ENCODE data around the gene PRRT3.
"Not testable (repeated sequence)": the region's sequence is repeated elsewhere in the genome, so short reads cannot be mapped to it uniquely, and the experiment has no call there.

PRRT3 gene

DNA sequence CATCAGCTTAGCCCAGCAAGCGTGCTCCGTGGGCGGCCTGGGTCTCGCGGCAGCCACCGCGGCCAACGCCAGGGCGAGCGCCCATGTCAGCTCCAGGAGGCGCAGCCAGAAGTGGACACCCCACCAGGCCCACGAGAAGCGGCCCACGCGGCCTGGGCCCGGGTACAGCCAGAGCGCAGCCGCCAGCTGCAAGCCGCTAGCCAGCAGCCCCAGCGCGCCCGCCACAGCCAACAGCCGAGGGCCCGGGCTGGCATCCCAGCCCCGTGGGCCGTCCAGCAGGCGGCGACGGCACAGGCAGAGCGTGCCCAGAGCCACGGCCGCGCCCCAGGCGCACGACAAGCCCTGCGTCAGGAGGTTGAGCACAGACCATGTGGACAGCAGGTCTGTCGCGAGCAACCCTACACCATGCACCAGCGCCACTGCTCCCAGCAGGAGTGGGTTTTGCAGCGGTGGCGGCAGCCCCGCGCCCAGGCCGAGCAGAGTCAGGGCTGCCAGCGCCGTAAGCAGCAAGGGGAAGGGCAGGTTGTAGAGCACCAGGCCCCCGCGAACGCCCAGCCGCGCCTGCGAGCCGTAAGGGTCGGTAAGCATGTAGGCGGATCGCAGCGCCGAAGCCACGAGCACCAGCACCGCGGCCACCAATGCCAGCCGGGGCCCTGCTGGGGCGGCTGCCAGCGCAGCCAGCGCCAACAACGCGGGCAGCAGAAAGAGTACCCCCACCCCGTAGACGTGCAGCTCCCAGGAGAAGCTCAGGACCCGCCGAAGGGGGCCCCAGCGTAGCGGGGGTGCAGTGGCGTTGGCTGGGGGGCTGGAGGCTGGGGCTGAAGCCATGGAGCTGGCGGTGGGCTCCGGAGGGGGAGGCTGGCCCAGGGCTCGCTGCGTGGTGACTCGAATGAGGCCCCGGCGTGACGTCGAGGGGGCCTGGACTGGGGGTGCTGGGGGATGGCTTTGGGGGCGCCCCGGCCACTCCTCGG, 4.9 kb downstream of the PRRT3 start:
- no peak for DNase-seq (ENCODE audit: low read depth)

DNA sequence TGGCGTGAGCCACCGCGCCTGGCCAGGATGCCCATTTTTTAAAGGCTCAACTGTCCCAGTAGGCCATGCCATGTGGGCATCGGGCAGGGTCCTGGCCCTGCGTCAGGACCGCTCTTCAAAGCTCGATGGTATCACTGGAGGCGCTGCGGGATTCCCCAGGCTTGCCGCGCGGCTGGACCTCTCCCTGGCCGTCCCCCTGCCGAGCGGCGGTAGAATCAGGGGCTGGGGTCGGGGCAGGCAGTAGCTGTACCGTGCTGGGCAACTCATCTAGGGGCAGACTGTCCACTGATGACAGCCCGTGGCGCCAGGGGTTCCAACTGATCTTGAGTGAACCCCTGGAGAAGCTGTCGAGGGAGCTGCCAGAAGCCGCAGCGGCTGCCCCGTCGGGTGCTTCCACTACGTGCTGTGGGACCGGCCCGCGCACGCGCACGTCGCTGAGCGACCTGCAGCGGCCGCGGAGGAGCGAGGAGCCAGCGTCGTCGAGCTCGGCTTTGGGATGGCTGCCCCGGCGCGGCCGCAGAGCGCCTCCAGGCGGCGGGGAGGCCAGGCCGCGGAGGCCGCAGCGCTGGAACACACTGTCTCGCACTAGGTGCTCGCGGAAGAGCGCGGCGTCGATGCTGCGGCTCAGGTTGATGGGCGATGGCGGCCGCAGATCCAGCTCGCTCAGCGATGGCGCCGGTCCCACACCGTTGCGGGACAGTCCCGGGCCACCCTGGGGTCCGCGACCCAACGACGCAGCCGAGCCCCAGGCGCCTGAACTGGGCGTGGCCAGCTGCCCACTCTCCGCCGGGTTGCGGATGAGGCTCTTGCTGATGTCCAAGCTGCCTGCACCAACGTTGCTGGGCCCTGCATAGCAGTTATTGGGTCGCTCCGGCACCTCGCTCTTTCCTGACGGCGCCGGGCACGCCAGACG, 5.8 kb downstream of the PRRT3 start:
- peak; percentile 53 for DNase-seq (ENCODE audit: low read depth)

DNA sequence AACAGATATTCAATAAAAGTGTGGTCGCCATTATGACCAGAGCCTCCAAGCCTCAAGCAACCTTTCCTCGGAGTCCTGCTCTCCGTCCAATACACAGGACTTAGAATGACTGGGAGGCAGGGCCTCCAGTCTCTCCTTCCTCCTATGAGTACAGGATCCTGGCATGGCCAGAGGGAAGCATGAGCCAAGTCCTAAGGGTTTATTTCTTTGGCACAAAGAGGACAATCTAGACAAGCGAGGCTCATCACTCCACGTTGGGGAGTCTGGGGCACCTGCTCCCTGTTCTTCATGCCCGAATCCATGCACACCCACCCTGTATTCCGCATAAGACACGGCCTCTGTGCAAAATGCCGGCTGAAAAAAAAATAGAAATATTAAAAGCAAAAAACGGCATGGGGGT, 6.8 kb downstream of the PRRT3 start:
- DNase-seq (ENCODE audit: low read depth): no peak

DNA sequence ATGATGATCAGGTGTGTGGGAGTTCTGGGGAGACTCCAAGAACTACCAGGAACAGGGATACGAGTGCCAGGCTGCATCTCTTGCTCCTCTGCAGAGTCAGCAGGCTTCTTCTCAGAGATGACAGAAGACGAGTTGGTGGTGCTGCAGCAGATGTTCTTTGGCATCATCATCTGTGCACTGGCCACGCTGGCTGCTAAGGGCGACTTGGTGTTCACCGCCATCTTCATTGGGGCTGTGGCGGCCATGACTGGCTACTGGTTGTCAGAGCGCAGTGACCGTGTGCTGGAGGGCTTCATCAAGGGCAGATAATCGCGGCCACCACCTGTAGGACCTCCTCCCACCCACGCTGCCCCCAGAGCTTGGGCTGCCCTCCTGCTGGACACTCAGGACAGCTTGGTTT, 7.9 kb downstream of the PRRT3 start:
- no peak for DNase-seq (ENCODE audit: low read depth)

DNA sequence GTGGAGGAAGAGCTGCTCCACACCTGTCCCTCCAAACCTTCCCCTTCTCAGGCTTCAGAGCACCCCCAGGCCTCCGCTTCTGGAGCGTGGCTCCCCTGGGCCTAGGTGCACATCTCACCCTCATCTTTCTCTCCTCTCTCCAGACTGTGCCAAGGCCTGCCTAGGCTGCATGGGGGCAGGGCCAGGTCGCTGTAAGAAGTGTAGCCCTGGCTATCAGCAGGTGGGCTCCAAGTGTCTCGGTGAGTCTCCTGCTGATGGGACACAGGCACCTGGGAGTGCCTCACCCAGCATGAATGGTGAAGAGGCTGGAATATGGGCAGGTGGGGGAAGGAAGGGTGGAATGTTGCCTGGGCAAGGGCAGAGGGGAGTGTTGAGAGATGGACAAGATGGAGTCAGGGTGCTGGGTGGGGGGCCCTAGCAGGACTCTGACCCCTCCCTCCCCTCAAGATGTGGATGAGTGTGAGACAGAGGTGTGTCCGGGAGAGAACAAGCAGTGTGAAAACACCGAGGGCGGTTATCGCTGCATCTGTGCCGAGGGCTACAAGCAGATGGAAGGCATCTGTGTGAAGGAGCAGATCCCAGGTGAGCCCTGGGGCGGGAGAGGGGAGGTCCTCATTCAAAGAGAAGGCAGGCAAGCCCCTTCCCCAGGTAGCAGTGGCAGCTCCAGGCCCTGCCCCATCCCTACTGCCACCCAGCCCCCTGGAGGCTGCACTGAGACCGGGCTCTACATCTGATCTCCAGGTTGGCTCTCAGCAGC, 9.1 kb downstream of the PRRT3 start:
- DNase-seq (ENCODE audit: low read depth): no peak

DNA sequence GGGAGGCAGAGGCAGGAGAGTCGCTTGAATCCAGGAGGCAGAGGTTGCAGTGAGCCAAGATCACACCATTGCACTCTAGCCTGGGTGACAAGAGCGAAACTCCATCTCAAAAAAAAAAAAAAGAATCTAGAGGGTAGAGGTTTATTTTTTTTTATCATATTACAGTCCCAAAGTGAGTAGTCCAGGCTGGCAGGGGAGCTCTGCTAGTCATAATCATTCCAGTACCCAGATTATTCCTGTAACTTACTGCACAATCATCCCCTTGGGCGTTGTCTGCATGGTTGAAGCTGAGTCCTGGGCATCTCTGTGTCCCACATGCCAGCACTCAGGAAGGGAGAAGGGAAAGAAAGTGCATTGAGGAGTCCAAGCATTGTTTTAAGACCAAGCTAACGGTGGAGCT, 10.0 kb downstream of the PRRT3 start:
- DNase-seq (ENCODE audit: low read depth): no peak

DNA sequence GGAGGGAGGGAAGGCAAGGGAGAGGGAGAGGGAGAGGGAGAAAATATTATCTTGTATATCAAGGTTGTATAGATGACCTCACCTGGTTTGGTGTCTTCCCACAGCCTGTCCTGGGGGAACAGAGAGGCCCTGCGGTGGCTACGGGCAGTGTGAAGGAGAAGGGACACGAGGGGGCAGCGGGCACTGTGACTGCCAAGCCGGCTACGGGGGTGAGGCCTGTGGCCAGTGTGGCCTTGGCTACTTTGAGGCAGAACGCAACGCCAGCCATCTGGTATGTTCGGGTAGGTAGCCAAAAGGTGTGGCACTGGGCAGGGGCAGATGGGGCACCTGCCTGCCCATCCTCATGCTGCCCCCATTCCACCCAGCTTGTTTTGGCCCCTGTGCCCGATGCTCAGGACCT, 11.5 kb downstream of the PRRT3 start:
- DNase-seq (ENCODE audit: low read depth): no peak

DNA sequence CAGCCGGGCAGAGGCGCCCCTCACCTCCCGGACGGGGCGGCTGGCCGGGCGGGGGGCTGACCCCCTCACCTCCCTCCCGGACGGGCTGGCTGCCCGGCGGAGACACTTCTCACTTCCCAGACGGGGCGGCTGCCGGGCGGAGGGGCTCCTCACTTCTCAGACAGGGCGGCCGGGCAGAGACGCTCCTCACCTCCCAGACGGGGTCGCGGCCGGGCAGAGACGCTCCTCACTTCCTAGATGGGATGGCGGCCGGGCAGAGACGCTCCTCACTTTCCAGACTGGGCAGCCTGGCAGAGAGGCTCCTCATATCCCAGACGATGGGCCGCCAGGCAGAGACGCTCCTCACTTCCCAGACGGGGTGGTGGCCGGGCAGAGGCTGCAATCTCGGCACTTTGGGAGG, 12.3 kb downstream of the PRRT3 start:
- DNase-seq (ENCODE audit: low read depth): not testable (repeated sequence)

DNA sequence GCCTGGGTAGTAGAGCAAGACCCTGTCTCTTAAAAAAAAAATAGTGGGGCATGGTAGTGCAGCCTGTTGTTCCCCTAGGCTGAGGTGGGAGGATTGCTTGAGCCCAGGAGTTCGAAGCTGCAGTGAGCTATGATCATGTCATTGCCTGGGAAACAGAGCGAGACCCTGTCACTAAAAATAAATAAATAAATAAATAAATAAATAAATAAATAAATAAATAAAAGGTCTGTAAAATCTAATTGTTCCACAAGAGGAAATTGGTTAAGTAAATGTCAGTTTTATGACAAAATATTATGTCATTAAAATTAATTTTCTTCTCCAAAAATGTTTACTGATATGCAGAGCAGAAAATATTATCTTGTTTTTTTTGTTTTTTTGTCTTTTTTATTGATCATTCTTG, 13.2 kb downstream of the PRRT3 start:
- no peak for DNase-seq (ENCODE audit: low read depth)

DNA sequence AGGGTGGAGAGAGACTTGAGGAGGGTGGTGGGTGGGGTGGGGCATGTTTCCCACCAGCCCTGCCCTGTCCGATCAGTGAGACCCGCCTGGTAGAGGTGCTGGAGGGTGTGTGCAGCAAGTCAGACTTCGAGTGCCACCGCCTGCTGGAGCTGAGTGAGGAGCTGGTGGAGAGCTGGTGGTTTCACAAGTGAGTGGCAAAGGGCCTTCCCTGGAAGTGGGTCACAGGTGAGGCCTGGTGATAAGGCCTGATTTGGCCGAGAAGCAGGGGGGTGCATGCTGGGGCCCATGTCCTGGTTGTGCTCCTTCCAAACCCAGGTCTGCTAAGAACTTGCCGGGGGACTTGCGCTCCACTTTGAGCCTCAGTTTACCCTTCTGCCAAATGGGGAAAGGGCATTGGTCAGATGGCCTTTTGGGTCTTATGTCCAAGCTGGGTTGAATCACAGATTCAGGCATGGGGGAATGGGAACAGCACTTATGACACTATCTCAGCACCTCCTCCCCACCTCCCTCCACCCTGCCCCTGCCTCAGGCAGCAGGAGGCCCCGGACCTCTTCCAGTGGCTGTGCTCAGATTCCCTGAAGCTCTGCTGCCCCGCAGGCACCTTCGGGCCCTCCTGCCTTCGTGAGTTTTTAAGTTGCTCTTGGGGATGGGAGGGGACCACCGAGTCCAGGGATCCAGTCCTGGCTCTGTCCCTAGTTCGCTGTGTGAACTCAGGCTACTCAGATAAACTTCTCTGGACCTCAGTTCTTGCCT, 14.5 kb downstream of the PRRT3 start:
- DNase-seq (ENCODE audit: low read depth): no peak

DNA sequence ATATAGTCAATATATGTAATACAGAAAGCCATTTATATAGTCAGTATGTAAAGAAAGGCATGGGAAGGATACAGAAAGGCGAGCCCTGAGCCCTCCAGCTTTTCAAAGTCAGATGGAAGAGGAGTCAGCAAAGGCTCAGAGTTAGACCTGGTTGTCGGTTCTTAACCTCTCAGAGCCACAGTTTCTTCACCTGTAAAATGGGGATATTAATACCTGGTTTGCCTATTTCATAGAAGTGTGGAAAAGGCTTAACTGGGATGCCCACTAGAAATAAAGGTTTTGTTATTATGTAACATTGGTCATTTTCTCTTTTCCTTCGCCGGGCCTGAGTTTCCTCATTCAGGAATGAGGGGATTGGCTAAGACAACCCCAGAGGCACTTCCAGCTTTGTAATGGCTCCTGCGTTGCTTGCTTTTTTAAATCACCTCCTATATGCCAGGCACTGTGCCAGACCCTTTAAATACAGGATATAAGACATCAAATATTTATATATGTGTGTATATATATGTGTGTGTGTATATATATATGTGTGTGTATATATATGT, 16.2 kb downstream of the PRRT3 start:
- DNase-seq (ENCODE audit: low read depth): no peak

DNA sequence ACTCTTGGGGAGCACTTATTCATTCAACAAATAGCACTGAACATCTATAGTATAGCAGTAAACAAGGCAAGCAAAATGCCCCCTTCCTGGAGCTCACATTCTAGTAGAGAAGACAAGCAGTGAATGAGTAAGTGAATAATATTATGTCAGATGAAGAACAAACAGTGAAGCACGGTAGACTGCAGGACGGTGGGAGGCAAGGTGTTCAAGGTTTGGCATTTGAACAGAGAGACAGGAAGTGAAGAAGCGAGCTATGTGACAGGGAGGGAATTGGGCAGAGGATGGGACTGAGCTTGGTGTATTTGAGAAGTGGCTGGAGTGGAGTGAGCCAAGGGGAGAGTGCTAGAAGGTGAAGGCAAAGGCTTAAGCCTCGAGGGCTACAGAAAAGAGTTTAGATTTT, 17.2 kb downstream of the PRRT3 start:
- no peak for DNase-seq (ENCODE audit: low read depth)

DNA sequence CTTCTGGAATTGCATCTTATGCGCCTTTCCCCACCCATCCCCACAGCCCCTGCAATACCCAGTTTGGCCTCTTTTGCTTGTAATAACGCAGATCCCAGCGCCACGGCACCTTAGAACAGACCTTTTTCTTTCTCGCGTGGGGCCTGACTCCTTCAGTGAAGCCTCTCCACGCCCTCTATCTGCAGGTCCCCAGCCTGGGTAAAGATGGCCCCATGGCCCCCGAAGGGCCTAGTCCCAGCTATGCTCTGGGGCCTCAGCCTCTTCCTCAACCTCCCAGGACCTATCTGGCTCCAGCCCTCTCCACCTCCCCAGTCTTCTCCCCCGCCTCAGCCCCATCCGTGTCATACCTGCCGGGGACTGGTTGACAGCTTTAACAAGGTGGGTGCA, 18.0 kb downstream of the PRRT3 start:
- DNase-seq (ENCODE audit: low read depth): no peak

DNA sequence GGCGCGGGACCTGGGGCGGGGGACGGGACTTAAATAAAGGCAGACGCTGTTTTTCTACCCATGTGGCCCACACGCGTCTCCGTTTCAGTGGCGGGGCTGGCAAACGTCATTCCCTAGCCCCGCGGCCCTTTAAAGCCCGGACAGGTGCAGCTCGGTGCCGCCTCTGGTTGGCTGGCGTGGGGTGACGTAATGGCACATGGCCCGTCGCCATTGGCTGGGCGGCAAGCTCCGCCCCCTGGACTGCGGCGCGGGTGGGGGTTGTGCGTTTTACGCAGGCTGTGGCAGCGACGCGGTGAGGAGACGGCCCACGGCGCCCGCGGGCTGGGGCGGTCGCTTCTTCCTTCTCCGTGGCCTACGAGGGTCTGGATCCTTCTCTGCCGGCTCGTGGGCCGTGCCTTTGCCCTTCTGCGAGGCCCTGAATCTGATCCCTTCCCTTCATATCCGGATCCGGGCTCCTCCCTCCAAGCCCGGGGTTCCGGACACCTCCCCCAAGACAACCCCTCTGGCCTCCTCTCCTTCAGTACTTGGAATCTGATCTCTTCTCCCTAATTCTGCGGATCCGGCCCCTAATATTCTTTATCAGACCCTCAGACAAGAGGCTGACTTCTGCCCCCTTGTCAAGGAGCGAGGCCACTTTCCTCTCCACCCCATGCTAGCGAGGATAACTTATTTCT, 18.5 kb downstream of the PRRT3 start, which contains the start of gene CRELD1:
TSS of gene CRELD1 (plus strand) at position 274 of the 674 bp plus-strand sequence. CDS start 605 bp downstream, outside the sequence.
- peak; percentile 95 for DNase-seq (ENCODE audit: low read depth)

DNA sequence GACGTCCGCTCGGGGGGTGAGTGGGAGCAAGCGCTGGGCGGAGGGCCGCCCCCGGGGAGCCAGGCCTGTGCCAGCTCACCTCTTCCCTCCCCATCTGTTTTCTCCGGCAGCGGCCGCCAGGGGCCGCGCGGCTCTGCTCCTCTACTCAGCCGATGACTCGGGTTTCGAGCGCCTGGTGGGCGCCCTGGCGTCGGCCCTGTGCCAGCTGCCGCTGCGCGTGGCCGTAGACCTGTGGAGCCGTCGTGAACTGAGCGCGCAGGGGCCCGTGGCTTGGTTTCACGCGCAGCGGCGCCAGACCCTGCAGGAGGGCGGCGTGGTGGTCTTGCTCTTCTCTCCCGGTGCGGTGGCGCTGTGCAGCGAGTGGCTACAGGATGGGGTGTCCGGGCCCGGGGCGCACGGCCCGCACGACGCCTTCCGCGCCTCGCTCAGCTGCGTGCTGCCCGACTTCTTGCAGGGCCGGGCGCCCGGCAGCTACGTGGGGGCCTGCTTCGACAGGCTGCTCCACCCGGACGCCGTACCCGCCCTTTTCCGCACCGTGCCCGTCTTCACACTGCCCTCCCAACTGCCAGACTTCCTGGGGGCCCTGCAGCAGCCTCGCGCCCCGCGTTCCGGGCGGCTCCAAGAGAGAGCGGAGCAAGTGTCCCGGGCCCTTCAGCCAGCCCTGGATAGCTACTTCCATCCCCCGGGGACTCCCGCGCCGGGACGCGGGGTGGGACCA, 19.2 kb downstream of the PRRT3 start:
- DNase-seq (ENCODE audit: low read depth): peak; percentile 62

DNA sequence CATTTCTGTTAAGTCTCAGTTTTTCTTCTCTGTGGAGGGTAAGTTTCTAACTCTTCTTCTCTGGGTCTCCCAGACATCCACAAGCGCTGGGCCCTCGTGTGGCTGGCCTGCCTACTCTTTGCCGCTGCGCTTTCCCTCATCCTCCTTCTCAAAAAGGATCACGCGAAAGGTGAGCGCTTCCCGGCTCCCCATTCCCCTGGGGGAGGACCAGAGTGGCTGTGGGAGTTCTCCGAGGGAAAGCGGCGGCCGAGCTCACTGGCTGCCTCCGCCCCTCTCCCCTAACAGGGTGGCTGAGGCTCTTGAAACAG, 19.7 kb downstream of the PRRT3 start:
- DNase-seq (ENCODE audit: low read depth): no peak

DNA sequence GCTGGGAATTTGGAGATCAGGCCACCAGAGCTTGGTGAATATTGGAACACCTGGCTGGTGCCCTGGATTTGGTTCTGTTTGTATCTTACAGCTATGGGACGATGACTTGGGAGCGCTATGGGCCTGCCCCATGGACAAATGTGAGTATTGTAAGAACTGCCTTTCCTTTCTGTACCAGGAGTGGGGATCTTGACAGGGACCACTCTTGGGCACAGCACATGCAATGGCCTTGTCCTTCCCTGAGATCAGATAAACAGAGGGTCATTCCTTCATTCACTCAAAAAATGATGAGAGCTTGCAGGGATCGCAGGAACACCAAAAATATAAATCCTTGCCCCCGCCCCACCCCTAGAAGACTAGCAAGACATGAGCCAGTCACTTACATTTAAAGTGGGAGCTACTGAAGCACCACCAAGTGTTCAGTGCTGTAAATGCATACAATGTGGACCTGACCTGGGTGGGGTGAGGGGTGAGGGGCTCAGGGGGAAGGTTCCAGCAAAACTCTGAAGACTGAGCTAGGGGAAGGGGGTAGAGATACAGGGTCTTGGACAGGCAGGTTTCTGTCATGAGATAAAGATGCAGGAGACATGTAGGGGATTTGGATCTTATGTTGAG, 21.3 kb downstream of the PRRT3 start:
- DNase-seq (ENCODE audit: low read depth): no peak

DNA sequence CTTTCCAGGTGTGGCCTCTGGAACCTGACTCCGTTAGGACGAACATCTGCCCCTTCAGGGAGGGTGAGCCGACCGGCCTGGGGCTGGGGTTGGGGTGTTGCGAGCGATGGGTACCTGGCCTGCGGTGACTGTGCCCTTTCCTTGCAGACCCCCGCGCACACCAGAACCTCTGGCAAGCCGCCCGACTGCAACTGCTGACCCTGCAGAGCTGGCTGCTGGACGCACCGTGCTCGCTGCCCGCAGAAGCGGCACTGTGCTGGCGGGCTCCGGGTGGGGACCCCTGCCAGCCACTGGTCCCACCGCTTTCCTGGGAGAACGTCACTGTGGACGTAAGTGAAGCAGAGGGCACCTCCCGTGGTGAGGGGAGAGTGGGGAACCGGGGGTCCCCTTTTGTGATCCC, 24.1 kb downstream of the PRRT3 start:
- no peak for DNase-seq (ENCODE audit: low read depth)

DNA sequence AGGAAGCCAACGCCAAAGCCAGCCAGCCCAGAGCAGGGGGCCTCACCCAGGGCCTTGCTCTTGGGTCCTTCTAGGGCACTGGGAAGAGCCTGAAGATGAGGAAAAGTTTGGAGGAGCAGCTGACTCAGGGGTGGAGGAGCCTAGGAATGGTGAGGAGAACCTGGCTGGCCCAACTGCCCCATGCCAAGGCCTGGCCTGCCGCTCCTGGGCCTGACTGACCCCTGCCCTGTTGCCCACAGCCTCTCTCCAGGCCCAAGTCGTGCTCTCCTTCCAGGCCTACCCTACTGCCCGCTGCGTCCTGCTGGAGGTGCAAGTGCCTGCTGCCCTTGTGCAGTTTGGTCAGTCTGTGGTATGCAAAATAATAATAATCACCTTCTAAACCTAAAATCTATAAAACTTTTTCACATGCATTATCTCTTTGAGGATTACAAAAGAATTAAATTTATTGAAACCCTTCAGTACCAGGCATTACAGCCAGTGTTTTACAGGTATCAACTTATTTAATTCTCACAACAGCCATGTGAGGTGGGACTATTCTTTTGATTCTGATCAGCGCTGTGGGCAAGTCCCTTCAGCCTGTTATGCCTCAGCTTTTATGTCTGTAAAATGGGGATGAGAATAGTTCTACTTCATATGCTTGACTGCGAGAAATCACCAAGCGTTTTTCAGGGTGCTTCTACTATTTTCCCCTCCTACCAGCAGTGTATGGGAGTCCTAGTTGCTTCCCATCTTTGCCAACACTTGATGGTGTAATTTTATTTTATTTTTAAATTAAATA, 33.8 kb downstream of the PRRT3 start:
- no peak for DNase-seq (ENCODE audit: low read depth)

Measured in stimulated activated CD8-positive, alpha-beta memory T cell treated with anti-CD3 and anti-CD28 coated beads, Interleukin-15, amount 100 ng/mL, for 24 hours (primary cell).